GM21367 (cell line): ENCODE measurements around the gene AGK.
"Not testable (repeated sequence)": the region's sequence is repeated elsewhere in the genome, so short reads cannot be mapped to it uniquely, and the experiment has no call there.

Experiments
- ATAC-seq: cut with Tn5 transposase; IDR thresholded peaks from one replicate; pipeline ENCODE4 v1.9.1; 2021; ENCODE audit not compliant: unreplicated experiment

The AGK gene

GRCh38 chr7:141674702-141675101, 123.5 kb downstream of the AGK start:
- ATAC-seq: no peak

DNA sequence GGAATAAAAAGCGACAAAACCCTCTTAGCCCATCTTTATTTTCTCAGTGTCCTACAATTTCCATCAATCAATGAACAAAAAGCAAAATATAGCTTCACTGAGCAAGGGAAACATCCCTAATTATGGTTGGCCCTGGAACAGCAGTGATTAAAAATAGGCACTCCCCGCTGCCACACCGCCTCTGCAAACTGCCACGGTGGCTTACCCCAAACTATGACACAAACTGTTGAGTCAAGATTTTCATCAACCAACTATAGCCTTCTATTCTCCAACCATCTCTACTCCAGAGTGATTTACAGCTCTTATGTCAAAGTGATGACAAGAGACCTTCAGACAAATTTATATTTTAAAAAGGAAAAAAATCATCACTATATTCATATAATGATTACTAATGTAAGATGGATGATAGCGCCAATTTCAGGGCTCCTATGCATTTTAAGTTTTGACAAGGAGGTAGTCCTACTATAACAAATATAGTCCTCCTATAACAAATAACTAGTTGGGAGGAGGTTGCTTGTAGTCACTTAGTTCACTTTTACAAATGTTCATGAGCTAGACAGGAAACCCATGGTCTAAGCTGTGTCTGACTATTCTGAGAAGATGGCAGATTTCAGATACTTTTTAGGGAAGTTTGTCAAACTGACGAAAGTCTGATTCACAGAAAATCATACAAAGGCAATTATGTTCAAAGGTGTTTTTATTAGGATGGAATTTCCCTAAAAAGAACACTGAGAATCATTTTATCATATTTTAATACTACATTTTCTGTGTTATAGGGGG, 124.4 kb downstream of the AGK start:
- ATAC-seq: no peak

GRCh38 chr7:141676618-141677017, 125.4 kb downstream of the AGK start:
- ATAC-seq: no peak

GRCh38 chr7:141679014-141679413, 127.8 kb downstream of the AGK start:
- ATAC-seq: no peak

DNA sequence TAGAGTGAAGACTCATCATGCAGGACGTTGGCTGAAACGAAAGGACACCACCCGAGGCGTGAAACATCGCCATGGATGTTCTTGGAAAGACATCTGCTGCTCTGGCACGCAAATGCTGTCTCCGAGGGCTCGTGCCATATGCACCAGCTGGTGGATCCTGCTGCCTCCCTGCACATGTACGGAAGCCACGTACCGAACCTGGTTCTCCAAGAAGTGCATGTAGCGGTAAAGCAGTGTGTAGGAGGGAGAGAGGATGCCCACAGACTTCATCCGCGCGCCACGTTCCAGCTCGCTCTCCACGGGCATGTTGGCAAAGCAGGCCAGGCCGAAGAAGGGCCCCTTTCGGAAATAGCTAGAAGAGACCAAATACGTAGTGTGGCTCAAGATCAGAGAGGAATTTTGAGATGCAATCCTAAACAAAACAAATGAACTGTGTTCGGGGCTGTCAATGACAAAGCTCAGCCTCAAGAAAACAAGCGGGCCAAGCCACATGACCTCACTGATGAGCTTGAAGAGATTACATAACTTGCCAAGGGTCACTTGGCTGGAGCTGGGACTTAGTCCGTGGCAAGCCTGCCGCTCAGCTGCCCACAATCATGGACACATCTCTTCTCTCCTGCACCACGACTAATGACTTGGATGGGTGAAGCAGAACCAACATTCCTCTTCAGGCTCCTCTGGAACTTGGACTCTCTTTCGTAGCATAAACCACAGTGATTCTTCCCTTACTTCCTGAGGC, 134.2 kb downstream of the AGK start:
- ATAC-seq: no peak

GRCh38 chr7:141686074-141686473, 134.9 kb downstream of the AGK start:
- ATAC-seq: no peak

DNA sequence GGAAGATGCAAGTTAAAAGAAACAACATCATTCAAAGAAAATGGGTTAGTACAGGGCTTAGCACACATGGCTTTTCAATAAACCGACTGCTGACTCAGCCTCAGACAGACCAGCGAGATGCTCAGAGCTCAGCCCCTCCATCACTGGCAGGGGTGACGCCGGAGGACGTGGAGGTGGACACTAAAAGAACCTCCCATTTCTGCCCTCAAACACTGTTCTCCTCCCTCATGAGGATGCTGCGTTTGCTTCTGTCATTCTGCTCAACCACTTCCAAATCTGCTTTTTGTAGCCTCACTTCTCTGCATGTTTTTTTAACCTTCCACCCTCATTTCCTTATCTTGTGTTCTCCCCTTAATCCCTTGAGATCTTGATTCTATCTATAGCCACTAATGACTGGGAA, 135.5 kb downstream of the AGK start:
- ATAC-seq: no peak

- no peak for ATAC-seq
Measured at GRCh38 chr7:141688043-141688442, 136.8 kb downstream of the AGK start.

GRCh38 chr7:141689072-141689825, 138.0 kb downstream of the AGK start:
- not testable (repeated sequence) for ATAC-seq

- no peak for ATAC-seq
Measured at GRCh38 chr7:141691540-141691939, 140.3 kb downstream of the AGK start.

- no peak for ATAC-seq
Measured at GRCh38 chr7:141691961-141692360, 140.8 kb downstream of the AGK start.

DNA sequence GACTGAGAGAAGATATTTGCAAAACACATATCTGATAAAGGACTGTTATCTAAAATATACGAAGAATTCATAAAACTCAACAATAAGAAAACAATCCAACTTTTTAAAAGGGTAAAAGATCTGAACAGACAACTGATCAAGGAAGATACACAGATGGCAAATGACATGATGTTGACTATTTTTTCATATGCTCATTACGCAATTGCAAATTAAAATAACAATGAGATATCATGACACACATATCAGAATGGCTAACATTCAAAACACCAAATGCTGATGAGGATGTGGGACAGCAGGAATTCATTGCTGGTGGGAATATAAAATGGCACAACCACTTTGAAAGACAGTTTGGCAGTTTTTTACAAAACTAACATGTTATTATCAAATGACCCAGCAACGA, 141.9 kb downstream of the AGK start:
- ATAC-seq: no peak

DNA sequence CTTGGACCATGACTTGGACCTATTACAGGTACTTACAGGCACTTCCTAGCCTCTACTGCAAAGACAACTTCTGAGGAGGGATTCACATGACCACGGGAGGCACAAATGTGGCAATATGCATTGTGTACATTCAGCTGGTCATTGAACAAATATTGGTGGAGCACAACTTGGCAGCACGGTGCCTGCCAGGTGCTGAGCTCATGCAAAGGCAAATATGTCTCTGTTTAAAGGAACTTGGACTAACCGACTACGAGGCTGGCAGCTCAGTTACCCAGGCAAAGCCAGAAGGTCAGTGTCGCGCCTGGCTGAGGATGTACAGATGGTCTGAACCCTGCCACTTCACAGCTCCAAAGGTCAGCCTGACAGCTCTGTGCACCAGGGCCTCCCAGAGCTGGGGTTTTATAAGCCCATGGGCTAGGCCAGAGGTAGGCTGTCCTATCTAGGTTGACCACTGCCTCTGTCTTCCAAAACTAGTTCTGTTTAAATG, 144.6 kb downstream of the AGK start:
- ATAC-seq: no peak

DNA sequence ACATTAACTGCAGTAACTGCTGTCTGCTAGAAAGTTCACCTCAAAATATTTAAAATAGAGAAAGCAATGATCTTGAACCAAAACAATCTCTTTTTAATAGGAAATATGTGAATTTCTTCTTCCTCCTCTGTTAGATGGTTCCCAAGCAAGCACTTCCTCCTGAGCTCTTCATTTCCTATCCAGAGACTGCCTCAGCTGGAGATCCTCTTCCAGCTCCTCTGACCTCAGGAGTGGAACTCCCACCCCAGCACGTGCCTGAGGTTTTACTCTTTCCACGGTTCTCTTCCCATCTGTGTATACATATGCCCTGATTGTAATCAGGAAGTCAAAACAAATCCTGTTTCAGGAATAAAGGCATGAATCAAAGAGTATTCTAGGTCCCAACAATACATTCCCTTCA, 145.1 kb downstream of the AGK start:
- ATAC-seq: no peak

GRCh38 chr7:141697211-141697871, 146.1 kb downstream of the AGK start:
- ATAC-seq: no peak

DNA sequence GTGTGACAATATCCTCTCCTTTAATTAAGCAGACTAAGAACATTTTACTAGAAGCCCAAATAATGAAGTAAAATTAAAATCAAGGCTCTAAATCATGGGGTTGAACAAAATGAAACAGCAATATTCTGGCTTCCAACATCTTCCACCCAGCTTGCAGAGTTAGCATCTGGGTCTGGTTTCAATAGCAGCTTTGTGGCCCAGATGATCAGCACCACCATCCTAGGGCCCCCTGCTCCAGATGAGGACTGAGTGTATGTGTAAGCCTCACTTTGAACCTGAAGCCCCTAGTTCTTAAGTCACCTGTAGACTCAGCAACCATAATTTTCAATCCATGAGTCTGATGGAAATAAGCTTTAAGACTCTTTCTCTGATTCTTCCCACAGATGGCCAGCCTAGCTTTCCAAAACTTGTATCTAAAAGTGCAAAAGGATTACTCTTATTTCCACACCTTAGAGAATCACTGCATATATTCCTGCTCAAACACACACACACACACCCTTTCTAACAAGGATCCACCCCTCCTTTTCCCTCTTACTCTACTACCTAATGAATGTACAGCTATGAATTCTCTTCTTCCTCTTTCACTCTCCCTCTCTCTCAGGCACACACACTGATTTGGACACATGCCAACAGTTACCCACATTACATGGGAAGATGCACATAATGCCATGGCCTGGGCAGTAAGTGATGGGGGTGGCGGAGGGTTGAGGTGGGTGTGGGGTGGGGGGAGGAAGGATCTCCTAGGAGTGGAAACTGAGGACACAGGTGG, 147.2 kb downstream of the AGK start:
- no peak for ATAC-seq

GRCh38 chr7:141699860-141700259, 148.7 kb downstream of the AGK start:
- no peak for ATAC-seq

DNA sequence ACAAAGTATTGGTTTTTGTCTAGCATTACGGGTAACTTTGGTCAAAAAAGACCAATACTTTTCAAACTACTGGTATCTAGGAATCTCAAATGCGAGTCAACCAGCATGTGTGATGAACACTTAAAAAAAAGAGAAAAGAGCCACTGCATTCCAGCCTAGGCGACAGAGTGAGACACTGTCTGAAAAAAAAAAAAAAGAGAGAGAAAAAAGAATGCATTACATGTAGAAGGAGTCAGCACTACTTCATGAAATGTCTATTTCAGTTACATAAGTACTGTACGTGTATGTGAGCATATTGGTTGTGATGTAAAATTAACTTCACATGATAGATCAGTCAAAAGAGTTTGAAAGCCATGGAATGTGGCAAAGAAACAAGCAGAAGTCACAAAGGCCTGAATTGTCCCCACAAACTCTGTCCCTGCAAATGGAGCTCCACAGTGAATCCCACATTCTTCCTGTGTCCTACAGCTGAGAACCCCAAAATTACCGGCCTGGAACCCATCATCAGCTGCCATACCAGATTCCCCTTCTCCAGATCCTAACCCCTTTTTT, 149.2 kb downstream of the AGK start:
- no peak for ATAC-seq

- no peak for ATAC-seq
Measured at GRCh38 chr7:141700848-141701371, 149.7 kb downstream of the AGK start.
